Eye (tissue), 1 donor: ENCODE data around the gene VAV3.
A peak's percentile ranks its signal among the peaks of the same experiment; 100 is the strongest.

Experiments
- DNase-seq: peaks from one replicate; pipeline ENCODE4 v3.0.0-alpha.2; 2015

Gene VAV3

GRCh38 chr1:107966550-107966949, 1.6 kb upstream of the VAV3 start:
- no peak for DNase-seq

DNA sequence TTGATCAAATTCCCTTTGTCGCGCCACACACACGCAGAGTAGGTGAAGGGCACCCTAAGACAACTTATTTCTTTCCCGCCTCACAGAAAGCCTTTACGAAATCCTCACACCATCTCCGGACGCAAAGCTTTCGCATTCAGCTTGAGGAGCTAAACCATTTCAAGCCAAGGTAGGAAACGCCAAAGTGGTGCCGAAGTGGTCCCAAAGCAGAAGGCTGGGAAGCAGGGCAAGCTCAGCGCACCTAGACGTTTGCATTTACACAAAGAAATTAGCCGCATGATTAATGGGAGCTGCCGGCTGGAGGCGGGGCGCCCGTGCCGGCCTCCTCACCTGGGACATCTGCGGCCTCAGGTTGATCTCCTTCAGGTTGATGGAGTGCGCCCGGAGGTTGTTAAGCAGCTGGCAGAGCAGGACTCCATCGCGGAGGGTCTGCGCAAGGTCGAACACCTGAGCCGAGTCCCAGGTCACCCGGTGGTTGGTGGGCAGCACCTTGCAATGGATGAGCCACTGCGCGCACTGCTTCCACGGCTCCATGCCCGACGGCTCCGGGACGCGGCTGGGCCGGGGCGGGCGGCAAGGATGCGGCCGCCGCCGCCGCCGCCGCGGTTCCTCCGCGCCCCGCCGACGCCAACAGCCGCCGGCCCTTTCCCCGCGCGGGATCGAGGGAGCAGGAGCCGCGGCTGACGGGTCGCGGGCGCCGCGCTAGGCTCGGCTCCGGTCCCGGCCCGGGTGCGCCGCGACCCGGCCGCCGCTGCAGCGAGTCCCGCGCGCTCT, 457 bp downstream of the VAV3 start:
- peak; percentile 71 for DNase-seq

DNA sequence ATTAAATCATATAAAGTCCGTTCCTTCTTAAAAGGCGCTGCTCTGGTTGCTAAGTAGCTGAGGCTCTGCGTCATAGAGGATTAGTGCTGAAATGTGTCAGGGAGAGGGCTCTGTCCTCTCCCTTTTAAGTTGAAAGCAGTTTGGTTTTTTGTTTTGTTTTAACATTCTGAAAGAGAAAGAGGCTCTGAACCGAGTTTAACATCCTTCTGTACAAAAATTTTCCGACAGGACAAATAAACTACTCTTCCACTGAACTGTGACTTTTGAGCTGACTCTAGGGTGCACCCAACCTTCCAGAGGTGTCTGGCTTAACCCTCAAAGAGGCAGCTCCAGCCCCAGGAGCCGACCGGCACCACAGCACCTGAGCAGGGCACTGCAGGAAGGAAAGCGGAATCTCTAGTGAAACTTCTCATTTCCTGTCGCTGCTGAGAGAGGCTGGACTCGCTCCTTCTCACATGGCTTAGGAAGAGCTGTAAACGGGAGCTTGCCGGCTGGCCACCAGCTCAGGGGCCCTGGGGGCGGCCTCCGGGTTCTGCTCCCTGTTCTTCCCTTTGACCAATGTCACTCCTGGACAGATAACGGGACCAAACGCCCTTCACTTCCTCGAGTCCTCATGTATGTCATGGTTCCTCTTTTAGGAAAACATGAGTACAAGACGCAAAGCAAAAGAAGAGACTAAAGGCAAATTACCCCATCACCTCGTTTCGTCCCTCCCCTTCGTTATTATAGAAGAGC, 1.2 kb downstream of the VAV3 start:
- DNase-seq, result peak; percentile 62

- peak; percentile 18 for DNase-seq
Observed at GRCh38 chr1:107963008-107963407, 2.0 kb downstream of the VAV3 start.

DNA sequence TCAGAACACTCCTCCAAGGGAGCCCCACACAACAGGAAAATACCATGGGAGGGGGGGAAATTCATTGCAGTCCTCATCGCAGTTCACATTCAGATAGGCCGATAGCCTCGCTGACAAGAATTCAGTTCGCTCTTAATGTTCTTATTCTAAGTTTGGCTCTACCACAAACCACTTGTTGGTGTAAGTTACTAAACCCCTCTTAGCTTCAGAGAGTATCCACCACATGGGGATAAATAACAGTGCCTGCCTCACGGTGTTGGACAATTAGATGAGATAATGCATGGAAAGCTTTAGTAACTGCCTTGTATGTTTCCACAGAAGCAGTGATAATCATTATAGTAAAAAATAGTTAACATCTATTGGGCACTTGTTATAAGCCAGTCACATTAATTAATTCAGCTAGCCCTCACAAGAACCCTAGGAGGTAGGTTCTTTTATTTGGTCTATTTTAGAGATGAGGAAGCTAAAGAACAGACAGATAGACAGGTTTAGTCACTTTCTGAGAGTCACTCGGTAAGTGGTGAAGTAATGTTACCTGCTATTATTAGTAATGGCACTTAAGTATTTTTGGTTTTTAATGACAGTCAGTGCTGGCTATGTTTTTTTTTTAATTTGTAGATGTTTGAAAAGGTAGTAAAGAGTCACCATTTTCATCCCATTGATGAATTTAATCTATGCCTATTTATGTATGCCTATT, 10.1 kb downstream of the VAV3 start:
- DNase-seq, result no peak

- DNase-seq, result no peak
Observed at GRCh38 chr1:107954126-107954525, 10.9 kb downstream of the VAV3 start.

GRCh38 chr1:107953556-107953955, 11.4 kb downstream of the VAV3 start:
- DNase-seq, result no peak

GRCh38 chr1:107952989-107953388, 12.0 kb downstream of the VAV3 start:
- no peak for DNase-seq

DNA sequence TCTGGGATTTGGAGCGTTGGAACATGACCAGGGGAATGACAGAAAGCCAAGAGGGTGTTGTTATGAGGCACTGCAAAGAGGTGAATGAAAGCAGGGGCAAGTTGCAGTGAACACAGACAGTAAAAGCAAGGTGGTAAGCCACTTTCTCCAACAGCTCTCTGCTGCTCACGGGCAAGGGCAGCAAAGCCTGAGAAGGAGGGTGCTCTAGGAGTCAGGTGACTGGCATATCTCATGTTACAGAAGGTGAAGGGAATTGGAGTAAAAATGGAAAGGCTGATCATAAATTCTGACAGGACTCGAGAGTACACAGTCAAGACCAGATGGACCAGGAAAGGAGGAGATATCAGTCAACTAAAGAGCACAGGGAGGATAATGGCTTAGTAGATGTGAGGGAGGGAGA, 14.5 kb downstream of the VAV3 start:
- no peak for DNase-seq

- no peak for DNase-seq
Observed at GRCh38 chr1:107949467-107950253, 15.3 kb downstream of the VAV3 start.

DNA sequence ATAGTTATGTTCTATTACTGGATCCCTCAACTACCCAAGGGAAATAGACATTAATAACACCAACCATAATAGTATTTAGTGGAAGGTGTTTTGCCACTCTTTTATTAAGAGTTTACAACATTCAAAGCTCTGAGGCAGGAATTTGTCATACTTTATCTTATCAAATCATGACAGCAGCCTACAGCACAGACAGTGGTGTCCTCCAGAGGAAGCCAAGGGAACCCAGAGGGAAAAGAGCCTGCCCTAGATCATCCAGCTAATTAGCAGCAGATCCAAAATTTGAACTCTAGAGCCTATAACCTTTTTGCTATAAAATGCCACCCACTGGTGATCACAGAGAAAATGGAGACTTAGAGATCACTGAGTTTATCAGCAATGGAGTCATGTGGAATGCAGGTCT, 18.2 kb downstream of the VAV3 start:
- no peak for DNase-seq

GRCh38 chr1:107943694-107944093, 21.3 kb downstream of the VAV3 start:
- DNase-seq, result no peak

GRCh38 chr1:107942814-107943213, 22.2 kb downstream of the VAV3 start:
- DNase-seq, result no peak

- no peak for DNase-seq
Observed at GRCh38 chr1:107941531-107941930, 23.4 kb downstream of the VAV3 start.

DNA sequence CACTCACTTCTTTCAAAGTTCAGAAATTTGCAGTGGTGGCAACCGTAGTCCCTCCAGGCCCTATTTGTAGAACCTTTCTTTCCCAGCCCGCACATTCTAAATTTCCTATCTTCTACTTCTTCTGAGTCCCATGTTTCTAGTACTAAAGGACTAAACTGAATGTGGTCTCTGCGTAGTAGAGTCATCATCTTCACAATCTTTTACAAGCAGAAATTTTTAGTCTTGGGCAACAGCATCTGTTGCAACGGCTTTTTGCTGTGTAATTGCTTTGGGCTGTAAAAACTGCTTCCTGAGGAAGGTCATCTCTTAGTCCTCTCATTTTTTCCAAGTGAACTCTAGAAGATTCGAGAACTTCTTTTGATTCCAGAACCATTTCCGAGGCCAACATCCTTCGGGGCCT, 23.9 kb downstream of the VAV3 start:
- no peak for DNase-seq

- no peak for DNase-seq
Observed at GRCh38 chr1:107940701-107941100, 24.3 kb downstream of the VAV3 start.

DNA sequence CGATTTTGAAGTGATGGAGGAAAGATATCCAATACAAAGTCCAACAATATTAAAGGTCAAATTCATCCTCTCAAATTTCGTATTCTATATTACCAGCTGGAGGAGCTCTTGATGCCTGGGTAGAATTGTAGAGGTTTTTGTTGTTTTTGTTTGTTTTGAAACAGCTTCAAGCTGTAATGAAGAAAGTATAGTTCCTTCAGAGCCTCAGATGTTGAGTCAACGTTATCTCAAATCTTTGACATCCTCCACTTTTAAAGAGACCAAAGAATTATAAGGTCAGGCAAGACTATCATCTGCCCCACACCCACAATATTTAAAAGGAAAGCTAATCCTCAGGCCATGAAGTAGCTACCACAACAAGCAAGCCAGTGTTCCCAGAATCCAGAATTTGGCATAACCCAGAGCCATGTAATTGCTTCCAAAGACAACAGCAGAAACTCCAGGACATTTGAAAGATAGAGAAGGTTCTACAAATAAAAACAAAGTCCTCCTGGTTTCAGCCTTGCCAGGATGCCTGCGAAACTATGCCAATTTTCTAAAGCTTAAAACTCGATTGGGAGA, 24.9 kb downstream of the VAV3 start:
- no peak for DNase-seq

GRCh38 chr1:107939256-107939655, 25.7 kb downstream of the VAV3 start:
- DNase-seq, result no peak

- peak; percentile 6 for DNase-seq
Observed at GRCh38 chr1:107936498-107937481, 28.2 kb downstream of the VAV3 start.

- no peak for DNase-seq
Observed at GRCh38 chr1:107935396-107936064, 29.4 kb downstream of the VAV3 start.

DNA sequence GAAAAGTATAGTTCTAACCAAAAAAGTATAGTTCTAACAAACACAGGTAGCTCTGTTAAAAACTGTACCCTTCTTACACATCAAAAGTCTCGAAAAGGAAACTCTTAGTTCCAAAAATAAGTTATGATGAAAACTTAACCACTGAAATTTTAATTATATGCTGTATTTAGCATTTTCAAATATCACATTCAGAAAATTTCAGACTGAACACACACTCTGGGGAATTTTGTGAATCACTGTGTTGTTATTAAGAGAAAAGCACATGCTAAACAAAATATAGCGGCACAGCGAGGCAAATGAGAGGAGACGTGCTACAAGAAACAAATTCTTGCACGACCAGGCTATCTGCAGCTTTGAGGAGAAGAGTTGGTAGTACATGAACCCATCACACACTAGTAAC, 30.4 kb downstream of the VAV3 start:
- DNase-seq, result no peak
